DND-41 (cell line): ENCODE results near the gene MAST4.

Source experiments
- EZH2 ChIP-seq: IDR thresholded peaks from 3 replicates; pipeline ENCODE4 v1.6.1; 2012; ENCODE audit warnings: borderline replicate concordance, low read depth, mild to moderate bottlenecking, moderate library complexity, low read length, inconsistent platforms; ENCODE audit not compliant: severe bottlenecking
- TF ChIP-seq, protein P1 (sequence below): IDR thresholded peaks from 2 replicates; pipeline ENCODE4 v1.5.1; 2012; ENCODE audit warnings: borderline replicate concordance, low read length, moderate library complexity, mild to moderate bottlenecking; ENCODE audit not compliant: poor library complexity, severe bottlenecking; ENCODE audit errors: extremely low read depth

GRCh38 chr5:66741394-66741793 is 145.2 kb downstream of the MAST4 start:
- TF ChIP-seq, protein P1, sequence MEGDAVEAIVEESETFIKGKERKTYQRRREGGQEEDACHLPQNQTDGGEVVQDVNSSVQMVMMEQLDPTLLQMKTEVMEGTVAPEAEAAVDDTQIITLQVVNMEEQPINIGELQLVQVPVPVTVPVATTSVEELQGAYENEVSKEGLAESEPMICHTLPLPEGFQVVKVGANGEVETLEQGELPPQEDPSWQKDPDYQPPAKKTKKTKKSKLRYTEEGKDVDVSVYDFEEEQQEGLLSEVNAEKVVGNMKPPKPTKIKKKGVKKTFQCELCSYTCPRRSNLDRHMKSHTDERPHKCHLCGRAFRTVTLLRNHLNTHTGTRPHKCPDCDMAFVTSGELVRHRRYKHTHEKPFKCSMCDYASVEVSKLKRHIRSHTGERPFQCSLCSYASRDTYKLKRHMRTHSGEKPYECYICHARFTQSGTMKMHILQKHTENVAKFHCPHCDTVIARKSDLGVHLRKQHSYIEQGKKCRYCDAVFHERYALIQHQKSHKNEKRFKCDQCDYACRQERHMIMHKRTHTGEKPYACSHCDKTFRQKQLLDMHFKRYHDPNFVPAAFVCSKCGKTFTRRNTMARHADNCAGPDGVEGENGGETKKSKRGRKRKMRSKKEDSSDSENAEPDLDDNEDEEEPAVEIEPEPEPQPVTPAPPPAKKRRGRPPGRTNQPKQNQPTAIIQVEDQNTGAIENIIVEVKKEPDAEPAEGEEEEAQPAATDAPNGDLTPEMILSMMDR, result no peak
- no peak for TF ChIP-seq EZH2
